HG03103 (cell line): ENCODE measurements around the gene ZNF678.
"Not testable (repeated sequence)": the region's sequence is repeated elsewhere in the genome, so short reads cannot be mapped to it uniquely, and the experiment has no call there.

Experiments
- ATAC-seq: cut with Tn5 transposase; IDR thresholded peaks from one replicate; pipeline ENCODE4 v1.9.1; 2021; ENCODE audit warnings: low read depth; ENCODE audit not compliant: unreplicated experiment

Gene ZNF678

DNA sequence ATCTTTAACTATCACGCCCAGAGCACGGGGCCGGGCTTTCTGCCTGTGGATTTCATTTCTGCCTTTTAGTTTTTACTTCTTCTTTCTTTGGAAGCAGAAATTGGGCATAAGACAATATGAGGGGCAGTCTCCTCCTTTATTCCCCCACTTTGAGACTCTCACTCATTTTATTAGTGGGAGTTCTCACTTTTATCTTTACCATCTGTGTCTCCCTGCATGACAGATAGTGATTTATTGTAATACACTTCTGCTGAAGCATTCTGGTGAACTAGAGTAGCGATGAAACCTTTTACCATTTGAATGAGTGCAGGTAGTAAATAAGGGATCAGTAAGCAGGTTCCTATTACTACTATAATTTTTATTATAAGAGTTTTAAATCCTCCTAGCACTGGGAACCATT, 26.4 kb downstream of the ZNF678 start:
- ATAC-seq, result not testable (repeated sequence)

DNA sequence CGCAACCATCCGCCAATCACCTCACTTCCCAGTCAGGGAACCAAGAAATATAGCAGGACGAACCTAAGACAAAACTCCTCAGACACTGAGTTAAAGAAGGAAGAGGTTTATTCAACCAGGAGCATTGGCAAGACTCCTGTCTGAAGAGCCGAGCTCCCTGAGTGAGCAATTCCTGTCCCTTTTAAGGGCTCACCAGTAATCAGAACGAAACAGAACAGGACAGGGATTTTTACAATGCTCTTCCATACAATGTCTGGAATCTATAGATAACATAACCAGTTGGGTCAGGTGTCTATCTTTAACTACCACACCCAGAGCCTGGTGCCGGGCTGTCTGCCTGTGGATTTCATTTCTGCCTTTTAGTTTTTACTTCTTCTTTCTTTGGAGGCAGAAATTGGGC, 32.9 kb downstream of the ZNF678 start:
- ATAC-seq, result not testable (repeated sequence)

DNA sequence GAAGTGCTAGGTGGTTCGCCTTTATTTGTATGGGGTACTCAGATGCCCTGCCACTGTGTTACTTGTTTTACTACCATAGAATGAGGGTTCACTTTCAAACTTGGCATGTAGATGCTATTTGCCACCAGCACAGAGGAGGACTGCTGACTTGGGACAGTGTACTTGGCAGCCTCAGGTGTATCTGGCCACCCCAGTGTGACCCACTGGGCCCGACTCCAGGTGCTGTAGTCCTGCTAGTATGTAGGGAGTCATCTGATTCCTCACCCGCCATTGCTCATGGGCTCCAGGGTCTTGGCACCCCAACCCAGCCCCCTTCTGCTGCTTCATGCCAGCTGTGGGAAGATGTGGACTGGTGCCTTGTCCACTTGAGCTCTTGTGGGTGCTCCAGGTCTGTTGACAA, 40.0 kb downstream of the ZNF678 start:
- ATAC-seq, result no peak

DNA sequence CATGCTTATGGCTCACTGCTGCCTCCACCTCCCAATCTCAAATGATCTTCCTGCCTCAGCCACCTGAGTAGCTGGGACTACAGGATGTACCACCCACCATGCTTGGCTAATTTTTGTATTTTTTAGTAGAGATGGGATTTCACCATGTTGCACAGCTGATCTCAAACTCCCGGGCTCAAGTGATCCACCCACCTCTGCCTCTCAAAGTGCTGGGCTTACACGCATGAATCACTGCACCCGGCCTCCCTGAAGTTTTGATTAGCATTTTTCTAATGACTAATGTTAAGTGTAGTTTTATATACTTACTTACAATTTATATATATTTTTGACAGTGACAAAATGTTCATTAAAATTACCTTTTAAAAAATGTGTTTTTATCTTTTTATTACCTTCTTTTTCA, 41.1 kb downstream of the ZNF678 start:
- no peak for ATAC-seq

DNA sequence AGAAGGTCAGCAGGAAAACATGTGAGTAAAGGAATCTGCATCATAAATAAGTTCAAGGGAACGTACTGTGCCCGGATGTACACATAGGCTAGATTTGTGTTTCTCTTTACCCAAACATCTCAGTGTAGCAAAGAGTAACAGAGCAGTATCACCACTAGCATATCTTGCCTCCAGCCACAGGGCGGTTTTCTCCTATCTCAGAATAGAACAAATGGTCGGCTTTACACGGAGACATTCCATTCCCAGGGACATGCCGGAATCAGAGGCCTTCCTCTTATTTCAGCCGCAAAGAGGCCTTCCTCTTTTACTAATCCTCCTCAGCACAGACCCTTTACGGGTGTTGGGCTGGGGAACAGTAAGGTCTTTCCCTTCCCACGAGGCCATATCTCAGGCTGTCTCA, 42.9 kb downstream of the ZNF678 start:
- ATAC-seq, result not testable (repeated sequence)

DNA sequence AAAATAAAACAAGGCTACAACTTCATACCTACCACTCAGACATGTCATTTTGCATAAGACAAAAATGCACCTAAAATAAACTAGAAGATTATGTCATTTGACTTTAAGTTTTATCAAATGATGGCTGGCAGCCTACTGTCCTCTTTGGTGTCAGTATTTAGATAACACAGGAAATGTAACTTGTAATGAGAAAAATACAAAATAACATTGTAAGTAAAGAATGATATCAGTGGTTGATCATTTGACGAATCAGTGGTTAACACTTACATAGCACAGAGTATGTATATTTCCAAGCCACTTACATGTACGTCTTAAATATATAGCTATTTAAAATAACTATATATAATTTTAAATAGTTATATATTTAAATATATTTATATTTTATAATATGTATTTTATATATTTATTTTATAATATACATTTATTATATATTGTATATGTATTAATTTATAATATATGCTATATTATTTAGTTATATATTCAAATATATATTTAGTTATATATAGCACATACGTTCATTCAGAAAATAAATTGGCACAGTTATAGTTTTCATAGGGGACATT, 44.1 kb downstream of the ZNF678 start:
- ATAC-seq, result no peak

DNA sequence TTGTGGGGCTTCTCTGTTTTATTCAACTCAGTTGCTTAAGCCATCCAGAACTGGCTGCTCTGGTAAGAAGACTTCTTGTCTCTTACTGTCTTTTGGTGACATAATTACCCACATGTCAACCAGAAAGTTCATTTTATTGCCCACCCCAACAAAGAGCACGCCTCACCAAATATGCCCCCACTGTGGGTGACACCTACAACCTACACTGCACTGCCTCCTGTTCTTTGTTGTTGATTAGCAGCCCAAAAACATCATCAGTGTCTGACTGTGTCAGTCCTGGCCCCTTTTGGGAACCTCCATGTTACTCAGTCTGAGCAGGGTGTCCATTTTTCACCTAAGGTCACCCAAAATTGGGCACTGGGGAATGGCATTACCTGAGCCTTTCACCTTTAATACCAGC, 49.3 kb downstream of the ZNF678 start:
- ATAC-seq, result no peak

DNA sequence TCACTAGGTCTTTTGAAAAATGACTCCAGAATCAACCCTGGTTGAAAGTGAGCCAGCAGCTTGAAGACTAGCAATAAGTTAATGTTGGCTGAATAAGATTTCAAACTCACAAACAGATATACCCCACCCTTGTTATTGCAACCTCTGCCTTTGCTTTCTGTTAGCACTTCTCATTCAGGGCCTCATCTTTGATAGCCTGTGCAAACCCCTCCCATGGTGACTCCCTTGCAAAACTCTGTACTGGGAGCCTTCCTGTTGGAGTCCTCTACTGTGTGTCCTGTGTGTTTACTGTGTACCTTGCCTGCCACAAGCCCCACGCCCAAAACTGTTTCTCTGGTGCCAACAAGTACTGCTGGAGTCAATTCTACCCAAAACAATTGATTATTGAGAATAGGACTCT, 50.2 kb downstream of the ZNF678 start:
- ATAC-seq, result no peak

DNA sequence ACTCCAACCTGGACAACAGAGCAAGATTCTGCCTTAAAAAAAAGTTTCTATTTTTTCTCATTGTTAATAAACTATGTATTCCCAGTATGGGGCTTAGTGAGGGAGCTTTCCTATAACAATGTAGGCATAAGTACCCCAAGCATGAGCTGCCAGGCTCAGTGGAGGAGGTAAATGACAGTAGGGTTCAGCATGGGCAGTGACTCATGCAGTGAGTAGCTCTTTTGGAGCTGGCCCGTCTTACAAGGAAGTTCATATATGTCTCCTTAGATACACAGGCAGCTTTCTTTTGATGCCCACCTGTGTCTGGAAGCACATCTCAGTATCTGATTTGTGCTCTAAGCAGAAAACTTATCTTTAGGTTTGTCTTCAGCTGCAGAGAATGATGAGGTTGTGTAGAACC, 57.9 kb downstream of the ZNF678 start:
- ATAC-seq, result no peak

DNA sequence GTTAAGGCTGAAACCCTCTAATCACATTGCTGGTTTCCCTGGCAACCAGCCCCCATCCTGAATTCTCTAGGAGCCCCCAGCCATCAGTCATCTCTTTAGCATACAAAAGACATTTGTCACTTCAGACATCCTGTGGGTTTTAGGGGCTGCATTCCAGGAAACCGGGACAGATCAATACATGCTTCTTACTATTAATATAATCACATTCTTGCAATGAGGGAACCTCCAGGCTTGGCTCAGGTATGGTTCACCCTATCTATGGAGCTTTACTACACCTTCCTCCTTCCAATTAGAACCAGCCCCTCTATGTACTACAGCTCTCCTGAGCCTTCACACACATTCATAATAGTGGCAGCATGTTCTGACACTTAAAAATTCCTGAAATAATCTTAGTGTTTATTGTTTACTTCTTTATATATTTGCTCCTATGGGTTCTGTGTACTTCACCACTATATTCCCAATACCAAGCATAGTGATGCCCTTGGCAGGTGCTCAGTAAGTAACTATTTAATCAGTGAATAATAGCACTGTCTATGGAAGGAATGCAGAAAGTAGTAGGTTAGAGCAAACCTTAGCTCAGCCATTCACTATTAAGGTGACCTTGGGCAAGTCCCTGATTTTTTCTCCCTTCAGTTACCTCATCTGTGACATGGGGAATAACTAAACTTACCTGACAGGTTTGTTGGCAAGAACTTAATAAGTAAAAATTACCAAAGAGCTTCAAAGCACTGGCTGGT, 59.6 kb downstream of the ZNF678 start:
- ATAC-seq, result no peak

DNA sequence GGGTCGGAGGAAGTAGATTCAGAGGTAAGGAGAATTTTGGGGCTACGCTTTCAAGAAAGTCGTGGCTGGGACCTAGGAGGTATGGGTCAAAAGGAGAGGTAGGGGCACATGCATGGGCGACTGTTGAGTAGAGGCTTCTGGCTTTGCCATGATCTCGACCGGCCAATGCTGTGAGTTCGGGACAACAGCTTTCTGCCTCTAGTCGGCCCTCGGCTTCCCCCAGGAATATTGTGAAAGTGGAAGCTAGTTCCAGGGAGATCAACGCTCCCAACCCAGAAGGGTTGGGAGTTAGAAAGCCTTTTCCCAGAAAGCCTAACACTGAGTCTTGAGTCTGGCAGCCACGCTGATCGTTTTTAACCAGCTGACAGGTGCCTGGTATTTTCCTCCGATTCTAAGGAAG, 69.0 kb downstream of the ZNF678 start:
- no peak for ATAC-seq

DNA sequence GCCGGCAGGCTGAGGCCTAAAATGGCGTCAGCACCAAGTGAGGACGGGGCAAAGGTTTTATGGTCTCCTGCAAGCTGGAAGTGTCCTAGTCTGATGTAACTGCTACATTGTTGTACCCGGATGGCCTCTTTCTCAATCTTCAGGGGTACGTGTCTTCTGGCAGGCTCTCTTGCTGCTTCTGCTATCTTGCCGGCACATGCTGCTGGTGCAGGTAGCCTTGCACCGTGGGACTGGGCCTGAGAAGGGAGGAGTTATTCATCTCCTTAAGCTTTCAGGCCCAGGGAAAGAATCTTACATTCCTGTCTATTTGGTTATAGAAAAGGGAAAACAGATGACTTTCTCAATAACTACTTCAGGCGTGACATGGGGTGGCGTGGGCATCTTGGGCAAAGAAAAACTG, 72.2 kb downstream of the ZNF678 start:
- no peak for ATAC-seq

DNA sequence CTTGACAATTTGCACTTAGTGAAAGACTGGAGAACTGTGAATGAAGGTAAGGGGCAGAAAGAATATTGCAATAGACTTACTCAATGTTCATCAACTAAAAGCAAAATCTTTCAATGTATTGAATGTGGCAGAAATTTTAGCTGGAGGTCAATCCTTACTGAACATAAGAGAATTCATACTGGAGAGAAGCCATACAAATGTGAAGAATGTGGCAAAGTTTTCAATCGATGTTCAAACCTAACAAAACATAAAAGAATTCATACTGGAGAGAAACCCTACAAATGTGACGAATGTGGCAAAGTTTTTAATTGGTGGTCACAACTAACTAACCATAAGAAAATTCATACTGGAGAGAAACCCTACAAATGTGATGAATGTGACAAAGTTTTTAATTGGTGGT, 91.1 kb downstream of the ZNF678 start:
- no peak for ATAC-seq

DNA sequence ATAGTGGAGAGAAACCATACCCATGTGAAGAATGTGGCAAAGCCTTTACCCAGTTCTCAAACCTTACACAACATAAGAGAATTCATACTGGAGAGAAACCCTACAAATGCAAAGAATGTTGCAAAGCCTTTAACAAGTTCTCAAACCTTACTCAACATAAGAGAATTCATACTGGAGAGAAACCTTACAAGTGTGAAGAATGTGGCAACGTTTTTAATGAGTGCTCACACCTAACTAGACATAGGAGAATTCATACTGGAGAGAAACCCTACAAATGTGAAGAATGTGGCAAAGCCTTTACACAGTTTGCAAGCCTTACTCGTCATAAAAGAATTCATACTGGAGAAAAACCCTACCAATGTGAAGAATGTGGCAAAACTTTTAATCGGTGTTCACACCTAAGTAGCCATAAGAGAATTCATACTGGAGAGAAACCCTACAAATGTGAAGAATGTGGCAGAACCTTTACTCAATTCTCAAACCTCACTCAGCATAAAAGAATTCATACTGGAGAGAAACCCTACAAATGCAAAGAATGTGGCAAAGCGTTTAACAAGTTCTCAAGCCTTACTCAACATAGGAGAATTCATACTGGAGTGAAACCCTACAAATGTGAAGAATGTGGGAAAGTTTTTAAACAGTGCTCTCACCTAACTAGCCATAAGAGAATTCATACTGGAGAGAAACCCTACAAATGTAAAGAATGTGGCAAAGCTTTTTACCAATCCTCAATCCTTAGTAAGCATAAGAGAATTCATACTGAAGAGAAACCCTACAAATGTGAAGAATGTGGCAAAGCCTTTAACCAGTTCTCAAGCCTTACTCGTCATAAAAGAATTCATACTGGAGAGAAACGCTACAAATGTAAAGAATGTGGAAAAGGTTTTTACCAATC, 91.7 kb downstream of the ZNF678 start:
- ATAC-seq, result no peak

DNA sequence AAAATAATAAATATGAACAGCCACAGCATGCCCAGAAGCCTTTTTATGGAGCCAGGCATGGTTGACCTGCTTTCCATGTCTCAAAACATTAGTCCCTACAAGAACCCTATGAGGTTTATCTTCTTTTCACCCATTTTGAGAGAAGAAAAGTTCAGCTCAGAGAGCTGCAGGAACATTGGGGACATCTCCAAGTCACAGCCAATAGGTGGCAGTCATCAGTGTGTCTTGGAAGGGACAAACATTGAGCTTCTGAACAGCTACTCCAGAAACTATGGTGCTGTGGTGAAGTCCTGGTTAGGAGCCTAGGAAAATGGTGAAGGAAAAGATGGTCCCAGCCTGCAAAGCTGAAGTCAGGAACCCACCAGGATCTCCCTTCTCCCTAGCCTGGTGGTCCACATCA, 98.1 kb downstream of the ZNF678 start:
- ATAC-seq, result no peak

DNA sequence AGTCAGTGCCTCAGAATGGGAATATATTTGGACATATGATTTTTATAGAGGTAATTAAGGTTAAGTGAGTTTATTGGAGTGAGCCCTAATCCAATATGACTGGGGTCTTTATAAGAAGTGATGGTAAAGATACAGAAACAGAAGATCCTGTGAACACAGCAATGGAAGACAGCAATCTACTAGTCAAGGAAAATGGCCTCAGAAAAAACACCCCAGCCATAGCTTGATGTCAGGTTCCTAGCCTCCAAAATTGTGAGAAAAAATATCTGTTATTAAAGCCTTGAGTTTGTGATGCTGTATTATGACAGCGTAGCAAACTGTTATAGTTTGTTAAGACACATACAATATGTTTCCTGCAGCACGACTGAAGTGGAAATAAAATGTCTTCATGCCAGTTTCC, 99.6 kb downstream of the ZNF678 start:
- ATAC-seq, result no peak

DNA sequence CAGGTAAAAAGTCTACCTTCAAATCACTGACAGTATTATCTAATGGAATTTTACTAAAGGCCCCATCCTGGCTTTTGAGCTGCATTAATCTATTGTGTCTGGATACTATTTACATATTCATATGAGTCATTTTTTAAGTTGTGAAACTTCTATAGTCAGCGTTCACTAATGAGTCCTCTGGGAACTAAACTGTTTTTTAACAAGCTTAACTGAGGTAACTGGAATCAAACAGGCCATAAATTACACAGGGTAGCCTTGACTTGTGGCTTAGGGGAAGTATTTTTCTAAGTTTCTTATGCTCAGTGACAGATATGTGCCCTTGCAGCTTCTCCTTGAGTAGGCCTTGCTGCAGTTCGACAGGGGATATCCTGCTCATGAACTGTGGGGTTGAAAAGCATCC, 102.9 kb downstream of the ZNF678 start:
- ATAC-seq, result no peak

DNA sequence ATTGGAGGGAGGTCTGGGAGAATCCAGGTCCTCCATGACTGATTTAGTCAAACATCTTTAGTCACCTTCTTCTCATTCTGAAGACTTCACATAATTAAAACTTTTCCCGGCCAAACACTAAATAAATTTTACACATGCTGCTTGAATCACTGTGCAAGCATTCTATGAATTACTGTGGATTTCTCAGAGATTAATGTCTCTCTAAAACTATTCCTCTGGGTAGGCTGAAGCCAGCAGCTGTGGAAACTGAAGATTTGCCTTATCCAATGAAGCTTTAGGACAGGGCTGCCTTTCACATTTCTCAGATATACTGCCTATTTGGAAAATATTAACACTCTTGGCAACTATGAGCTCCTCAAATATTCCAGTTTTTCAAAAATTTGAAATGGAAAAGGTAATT, 110.1 kb downstream of the ZNF678 start:
- no peak for ATAC-seq

DNA sequence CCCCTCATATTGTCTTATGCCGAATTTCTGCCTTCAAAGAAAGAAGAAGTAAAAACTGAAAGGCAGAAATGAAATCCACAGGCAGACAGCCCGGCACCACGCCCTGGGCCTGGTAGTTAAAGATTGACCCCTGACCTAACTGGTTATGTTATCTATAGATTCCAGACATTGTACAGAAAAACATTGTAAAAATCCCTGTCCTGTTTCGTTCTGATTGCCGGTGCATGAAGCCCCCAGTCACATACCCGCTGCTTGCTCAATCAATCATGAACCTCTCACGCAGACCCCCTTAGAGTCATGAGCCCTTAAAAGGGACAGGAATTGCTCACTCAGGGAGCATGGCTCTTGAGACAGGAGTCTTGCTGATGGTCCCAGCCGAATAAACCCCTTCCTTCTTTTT, 122.5 kb downstream of the ZNF678 start:
- ATAC-seq, result no peak

DNA sequence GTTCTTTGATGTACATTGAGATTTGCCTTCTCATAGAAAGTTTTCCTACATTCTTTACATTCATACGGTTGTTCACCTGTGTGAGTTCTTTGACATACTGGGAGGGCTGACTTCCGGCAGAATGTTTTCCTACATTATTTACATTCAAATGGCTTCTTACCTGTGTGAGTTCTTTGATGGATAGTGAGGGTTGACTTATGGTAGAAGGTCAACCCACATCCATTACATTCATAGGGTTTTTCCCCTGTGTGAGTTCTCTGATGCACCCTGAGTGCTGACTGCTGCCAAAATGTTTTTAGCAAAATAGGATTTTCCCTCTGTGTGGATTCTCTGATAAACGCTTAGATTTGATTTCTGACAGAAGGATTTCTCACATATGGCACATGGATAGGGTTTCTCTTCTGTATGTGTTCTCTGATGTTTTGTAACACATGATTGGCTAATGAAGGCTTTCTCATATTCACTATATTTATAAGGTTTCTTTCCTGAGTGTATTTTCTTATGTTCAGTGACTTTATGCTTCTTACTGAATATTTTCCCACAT, 134.0 kb downstream of the ZNF678 start:
- no peak for ATAC-seq

DNA sequence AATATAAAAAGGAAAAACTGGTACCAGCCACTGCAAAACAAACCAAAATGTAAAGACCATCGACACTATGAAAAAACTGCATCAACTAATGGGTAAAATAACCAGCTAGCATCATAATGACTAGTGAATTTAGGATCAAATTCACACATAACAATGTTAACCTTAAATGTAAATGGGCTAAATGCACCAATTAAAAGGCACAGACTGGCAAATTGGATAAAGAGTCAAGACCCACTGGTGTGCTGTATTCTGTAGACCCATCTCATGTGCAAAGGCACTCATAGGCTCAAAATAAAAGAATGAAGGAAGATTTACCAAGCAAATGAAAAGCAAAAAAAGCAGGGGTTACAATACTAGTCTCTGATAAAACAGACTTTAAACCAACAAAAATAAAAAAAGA, 138.3 kb downstream of the ZNF678 start:
- ATAC-seq, result not testable (repeated sequence)
